GM12892 (cell line): Measurements from ENCODE around the gene FAM193A.

Source experiments
- POLR2A ChIP-seq: IDR thresholded peaks from 2 replicates; pipeline ENCODE4 v1.6.1; 2011; ENCODE audit warnings: low read depth, low read length, control low read depth
- TAF1 ChIP-seq: IDR thresholded peaks from 2 replicates; pipeline ENCODE4 v1.6.1; 2011; ENCODE audit warnings: low read depth, mild to moderate bottlenecking, control low read depth, low read length, borderline replicate concordance

DNA sequence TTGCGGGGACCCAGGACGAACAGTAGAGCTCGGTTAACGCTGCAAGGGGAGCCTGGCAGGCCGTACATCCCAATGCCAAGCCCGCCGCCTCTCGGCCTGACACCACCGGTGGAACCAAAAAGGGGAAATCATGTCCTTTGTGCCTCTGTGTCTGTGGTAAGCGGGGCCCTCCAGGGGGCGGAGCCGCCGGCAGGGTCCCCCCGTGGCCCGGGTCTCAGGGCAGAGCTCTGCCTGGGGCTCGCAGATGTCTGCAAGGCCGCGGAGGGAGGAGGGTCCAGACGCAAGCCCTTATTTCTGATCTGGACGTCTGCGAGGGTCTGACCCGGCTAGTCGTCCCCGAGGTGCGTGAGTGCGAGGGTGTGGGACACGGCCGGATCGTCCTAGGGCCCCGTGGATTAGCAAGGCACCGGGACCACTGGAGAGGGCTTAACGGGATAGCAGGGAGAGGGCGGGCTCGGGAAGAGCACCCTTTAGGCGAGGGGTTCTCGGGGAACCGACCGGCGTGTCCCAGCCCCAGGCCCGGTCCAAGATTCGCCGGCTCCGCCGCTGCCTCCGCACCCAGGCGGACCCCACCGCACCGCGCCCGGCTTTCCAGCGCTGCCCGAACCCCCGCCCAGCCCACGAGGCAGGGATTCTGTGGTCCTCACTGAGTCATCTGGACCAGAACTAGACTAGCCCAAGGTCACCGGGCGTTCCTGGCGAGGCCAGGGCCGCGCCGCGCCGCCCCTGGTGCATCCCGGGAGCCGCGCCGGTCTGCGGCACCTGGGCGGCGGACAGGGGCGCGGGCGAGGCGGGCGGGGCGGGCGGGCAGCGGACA is 863 bp upstream of the FAM193A start:
- no peak for TF ChIP-seq TAF1
- peak; percentile 51; the same call in 1 of the 2 replicates for TF ChIP-seq POLR2A
